EL (cell line): ENCODE measurements around the gene DNAH14.
"Not testable (repeated sequence)": the region's sequence is repeated elsewhere in the genome, so short reads cannot be mapped to it uniquely, and the experiment has no call there.

Experiments used
- DNase-seq: peaks from one replicate; pipeline ENCODE4 v3.0.0-alpha.2; 2016

The DNAH14 gene

DNA sequence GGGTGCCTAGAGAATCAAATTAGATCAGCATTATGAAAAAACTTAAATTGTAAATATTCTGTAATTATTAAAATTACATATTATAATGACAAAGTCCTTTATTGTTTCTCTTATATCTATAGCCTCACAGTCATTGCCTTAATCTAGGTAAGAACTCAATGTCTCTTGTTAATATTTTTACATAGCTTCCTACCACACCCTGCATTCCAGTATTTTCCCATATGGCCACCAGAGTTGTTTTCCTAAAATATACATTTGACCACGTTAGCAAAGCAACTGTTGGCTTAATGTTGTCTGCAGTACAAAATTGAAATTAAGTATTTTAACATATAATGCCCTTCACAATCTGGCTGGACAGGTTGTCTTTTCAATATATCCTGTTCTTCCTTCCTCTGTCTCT lies 230.3 kb downstream of the DNAH14 start:
- DNase-seq = no peak

DNA sequence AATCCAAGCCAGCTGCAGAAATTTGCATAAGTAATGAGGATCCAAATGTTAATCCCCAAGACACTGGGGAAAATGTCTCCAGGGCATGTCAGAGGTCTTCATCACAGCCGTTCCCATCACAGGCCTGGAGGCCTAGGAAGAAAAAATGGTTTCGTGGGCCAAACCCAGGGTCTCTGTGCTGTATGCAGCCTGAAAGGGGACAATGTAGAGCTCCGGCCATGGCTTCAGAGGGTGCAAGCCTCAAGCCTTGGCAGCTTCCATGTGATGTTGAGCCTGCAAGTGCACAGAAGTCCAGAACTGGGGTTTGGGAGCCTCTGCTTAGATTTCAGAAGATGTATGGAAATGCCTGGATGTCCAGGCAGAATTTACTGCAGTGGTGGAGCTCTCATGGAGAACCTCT lies 247.9 kb downstream of the DNAH14 start:
- DNase-seq = not testable (repeated sequence)

DNA sequence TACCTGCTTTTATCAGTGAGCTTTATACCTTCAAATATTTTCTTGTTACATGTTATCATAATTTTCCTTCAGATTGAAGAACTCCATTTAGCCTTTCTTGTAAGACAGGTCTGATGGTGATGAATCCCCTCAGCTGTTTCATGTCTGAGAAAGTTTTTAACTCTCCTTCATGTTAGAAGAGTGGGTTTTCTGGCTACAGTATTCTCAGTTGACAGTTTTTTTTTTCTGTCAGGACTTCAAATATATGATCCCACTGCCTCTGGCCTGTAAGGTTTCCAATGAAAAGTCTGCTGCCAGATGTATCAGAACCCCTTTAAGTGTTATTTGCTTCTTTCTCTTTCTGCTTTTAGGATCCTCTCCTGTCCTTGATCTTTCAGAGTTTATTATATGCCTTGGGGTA lies 250.2 kb downstream of the DNAH14 start:
- DNase-seq = no peak

DNA sequence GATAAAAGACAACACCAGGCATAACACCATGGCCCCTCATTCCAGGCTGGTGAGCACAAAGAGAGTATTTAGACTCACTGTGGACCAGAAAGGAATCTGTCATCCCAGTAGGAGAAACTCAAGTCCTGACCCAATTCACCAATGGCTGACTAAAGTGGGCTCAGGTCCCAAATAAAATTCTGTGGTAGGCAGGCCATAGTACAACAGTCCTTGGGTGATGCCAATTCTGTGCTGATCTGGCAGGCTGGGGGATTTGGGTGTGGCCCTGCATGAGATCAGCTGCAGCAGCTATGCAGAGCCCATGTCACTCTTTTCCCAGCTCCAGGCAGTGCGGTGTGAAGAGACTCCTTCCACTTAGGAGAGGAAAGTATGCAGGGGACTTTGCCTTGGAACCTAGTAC lies 253.2 kb downstream of the DNAH14 start:
- no peak for DNase-seq

DNA sequence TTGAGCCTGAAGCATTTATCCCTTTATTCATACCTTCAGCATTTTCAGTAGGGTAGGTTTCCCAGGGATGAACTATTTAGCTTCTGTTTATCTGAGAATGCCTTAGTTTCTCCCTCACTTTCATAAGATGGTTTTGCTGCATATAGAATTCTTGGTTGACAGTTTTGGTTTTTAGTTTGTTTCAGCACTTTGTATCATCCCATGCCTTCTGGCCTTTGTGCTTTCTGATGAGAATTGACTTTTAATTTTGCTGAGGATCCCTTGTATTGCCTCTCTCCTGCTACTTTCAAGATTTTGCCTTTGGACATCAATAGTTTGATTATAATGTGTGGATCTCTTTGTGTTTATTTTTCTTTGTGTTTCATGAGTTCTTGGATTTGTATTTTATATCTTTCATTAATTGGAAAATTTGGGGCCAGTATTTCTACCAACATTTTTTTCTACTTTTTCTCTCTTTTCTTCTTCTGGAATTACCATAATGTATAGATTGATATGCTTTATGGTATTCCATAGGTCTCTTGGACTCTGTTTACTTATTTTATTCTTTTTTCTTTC lies 261.8 kb downstream of the DNAH14 start:
- DNase-seq = no peak

DNA sequence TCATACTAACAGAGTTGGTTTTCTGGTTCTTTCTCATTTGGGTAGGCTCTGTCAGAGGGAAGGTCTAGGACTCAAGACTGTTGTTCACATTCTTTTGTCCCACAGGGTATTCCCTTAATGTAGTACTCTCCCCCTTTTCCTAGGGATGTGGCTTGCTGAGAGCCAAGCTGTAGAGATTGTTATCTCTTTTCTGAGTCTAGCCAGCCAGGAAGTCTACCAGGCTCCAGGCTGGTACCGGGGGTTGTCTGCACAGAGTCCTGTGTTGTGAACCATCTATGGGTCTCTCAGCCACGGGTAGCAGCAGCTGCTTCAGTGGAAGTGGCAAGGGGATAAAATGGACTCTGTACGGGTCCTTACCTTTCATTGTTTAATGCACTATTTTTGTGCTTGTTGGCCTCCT lies 272.0 kb downstream of the DNAH14 start:
- peak; percentile 2 for DNase-seq

DNA sequence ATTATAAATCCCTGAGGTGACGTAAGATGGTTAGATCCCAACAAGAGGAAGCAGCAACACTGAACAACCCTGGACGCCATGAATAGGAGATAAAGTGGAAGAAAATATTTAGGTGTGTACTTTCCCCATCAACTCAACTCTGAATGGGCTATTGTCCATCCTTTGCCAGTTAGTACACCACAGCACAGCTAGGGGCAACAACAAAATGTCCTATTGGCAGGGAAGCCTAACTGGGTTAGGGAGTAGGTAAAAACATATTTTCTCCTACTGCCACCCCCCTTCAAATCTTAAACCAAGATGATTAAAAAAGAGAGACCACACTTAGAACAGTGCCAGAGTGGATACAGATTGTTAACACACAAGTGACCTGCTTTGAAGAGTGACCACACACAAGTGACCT lies 278.3 kb downstream of the DNAH14 start:
- DNase-seq = no peak

DNA sequence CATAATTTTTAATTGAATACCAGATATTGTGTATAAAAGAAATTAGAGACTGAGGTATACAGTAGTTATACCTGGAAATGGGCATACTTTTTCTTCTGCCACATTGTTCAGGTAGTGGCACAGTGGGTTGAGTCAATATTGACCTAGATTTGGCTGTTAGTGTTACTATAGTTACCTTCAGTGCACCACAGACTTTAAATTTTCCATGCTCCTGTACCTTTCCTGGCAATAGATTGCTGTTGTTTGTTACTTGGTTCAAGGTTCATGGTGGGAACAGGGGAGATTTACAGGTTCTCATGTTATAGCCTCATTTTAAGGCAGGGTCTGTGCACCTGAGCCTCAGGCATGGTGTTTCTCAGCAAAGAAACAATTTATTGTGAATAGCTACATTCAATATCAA lies 279.7 kb downstream of the DNAH14 start:
- DNase-seq = no peak

DNA sequence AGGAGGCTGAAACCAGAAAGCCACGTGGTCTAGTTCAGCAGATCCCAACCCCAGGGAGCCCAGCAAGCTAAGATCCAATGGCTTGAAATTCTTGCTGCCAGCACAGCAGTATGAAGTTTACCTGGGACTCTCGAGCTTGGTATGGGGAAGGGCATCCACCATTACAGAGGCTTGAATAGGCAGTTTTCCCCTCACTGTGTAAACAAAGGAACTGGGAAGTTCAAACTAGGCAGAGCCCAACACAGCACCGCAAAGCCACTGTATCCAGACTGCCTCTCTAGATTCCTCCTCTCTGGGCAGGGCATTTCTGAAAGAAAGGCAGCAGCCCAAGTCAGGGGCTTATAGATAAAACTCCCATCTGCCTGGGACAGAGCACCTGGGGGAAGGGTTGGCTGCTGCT lies 280.7 kb downstream of the DNAH14 start:
- DNase-seq = not testable (repeated sequence)

DNA sequence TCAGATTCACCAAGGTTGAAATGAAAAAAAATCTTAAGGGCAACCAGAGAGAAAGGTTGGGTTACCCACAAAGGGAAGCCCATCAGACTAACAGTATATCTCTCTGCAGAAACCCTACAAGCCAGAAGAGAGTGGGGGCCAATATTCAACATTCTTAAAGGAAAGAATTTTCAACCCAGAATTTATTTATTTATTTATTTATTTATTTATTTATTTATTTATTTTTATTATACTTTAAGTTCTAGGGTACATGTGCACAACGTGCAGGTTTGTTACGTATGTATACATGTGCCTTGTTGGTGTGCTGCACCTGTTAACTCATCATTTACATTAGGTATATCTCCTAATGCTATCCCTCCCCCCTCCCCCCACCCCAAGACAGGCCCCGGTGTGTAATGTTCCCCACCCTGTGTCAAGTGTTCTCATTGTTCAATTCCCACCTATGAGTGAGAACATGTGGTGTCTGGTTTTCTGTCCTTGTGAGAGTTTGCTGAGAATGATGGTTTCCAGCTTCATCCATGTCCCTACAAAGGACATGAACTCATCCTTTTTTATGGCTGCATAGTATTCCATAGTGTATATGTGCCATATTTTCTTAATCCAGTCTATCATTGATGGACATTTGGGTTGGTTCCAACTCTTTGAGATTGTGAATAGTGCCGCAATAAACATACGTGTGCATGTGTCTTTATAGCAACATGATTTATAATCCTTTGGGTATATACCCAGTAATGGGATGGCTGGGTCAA lies 282.4 kb downstream of the DNAH14 start:
- not testable (repeated sequence) for DNase-seq

DNA sequence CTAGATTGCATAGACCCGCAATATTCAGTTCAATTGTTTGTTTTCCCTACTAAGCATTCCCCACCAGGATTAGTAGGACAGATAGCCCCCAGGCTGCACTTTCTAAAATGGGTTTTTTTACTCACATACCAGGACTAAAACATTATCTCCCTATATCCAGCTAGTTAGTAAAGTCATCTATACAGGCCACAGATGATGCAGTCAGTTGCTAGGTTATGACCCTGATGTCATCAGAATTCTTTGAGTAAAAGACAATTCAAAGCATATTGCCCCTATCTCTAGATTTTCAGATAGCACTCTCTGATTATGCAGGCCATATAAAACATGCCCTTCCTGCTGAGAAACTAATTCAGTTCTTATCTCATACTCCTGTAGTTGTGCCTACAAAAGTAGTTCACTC lies 294.8 kb downstream of the DNAH14 start:
- DNase-seq = no peak

DNA sequence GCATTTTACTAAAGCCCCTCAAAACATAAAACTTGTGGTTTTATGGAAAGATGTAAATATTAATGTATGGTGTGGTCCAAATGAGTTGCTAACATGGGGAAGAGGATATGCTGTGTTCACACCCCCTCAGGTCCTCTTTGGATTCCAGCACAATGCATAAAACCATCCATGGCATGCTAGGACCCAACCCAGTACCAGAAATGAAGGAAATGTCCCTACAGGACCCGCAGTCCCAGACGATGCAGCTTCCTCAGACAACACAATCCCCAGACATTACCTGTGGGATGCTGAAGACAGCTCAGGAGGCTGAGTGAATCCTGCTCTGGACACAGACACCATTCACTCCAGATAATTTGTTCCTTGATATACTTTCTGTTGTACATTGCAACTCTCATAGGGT lies 296.2 kb downstream of the DNAH14 start:
- no peak for DNase-seq

DNA sequence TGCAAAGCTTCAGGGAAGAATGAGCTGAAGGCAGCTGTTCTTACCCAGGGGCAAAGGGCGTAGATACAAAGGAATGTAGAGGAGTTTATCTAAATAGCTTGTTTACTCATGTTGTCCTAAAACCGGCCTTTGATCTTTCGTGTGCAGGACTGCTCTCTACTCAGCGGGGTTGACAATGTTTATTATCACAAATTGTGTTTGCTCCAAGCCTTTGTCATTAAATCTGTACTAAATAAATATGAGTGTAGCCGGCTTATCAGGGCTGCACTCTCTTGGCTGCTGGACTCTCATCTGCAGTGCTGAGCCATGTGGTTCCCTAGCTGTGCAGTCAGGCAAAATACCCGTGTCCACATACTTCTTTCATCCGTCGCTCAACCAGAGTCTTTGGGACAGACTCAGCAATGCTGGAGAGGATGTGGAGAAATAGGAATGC lies 299.4 kb downstream of the DNAH14 start:
- no peak for DNase-seq

DNA sequence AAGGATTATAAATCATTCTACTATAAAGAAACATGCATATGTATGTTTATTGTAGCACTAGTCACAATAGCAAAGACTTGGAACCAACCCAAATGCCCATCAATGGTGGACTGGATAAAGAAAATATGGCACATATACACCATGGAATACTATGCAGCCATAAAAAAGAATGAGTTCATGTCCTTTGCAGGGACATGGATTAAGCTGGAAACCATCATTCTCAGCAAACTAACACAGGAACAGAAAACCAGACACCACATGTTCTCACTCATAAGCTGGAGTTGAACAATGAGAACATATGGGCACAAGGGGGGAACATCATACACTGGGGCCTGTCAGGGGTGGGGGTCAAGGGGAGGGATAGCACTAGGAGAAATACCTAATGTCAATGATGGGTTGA lies 300.0 kb downstream of the DNAH14 start:
- DNase-seq = not testable (repeated sequence)

DNA sequence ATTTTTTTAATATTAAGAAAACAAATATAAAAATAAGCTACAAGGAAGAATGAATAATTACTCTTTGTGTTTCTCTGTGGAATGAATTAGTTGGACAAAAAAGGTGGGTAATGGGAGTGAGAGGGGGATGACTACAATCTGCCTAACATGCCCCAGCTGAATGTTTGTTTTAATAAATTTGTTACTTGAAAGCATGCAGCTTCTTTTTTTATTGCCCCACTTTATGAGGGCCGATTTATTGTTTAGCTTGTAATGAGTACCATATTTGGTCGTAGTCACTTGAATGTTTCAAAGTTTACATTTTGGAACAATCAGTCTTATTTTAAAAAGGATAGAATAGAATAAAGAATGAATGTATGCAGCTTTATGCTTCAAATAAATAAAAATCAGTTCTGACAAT lies 301.0 kb downstream of the DNAH14 start:
- DNase-seq = no peak

DNA sequence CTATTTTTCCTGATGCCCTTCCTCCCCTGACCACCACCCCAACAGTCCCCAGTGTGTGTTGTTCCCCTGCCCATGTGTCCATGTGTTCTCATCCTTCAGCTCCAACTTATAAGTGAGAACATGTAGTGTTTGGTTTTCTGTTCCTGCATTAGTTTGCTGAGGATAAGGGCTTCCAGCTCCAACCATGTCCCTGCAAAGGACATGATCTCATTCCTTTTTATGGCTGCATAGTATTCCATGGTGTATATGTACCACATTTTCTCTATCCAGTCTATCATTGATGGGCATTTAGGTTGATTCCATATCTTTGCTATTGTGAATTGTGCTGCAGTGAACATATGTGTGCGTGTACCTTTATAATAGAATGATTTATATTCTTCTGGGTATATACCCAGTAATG lies 303.5 kb downstream of the DNAH14 start:
- DNase-seq = not testable (repeated sequence)

DNA sequence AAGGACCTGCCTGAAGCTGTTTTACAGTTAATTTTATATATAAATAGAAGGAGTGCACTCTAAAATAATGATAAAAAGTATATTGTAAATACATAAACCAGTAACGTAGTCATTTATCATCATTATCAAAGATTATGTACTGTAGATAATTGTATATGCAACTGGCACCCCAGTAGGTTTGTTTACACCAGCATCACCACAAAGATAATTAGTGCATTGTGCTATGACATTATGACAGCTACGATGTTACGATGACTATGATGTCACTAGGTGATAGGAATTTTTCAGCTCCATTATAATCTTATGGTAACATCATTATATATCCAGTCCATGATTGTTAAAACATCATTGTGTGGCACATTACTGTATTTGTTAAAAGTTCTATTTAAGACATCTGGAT lies 313.1 kb downstream of the DNAH14 start:
- DNase-seq = no peak

DNA sequence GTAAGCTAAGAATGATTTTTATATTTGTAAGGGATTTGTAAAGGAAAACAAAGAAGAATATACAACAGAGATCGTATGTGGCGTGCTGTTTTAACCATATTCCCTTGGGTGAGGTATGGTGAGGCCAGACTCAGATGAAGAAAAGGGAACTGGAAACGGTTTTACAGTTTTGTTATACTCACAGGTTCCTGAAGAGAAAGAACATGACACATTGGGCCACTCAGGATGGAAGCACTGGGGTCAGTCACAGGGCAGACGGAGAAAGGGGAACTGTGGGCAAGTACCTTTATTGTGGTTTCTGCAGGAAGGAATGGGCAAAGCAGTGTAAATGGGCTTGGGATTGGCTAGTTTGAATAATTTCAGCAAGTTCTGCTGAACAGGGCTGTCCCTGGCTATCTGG lies 321.0 kb downstream of the DNAH14 start:
- DNase-seq = no peak

DNA sequence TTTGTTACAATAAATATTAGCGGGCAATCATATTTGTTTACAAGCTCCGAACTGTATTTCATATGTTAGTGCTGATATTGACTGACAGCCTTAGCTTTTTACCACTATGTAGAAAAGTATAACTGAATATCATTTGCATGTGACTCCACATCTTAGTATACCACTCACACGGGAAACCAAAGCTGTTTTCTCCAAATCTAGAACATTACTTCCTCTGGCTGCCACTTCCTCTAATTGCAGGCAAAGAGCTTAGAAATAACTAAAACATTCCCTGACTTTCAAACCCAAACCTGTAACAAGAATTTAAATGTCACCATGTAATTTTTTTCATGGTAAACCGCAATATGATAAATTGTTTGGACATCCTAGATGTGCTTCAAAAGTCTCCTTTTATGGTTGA lies 323.7 kb downstream of the DNAH14 start:
- DNase-seq = no peak

DNA sequence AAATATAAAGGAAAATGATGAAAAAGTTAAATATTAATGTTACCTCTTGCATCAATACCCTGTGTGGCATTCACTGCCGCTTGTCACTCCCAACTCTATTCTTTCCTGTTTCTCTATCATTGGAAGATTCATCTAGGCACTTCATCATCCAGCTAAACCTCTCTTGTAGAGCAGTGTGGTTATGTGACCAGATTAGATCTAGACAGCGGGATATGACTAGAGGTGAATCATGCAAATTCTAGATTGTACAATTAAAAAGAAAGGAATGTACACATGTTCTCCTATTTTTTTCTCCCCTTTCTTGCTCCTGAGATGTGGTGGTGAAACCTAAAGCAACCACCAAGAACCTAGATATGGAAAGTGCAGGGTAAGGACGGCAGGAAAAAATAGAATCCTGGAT lies 324.3 kb downstream of the DNAH14 start:
- DNase-seq = peak; percentile 70

DNA sequence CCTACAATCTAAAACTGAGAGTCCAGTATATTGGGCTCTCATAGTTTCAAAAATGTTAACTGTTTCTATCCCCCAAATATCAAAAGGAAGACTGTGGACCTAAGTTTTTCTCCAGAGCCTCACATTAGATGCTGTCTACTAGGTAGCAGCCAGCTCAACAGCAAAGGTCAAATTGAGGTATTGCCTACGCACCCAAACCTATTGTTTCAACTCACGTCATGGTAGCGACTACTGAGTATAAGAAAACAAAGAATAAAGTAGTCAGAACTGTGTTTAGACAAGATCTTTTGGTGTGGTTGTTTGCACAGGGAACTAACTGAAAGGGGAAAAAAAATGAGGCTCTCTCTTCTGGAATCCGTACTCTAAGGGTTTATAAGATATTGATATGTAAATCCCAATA lies 325.2 kb downstream of the DNAH14 start:
- no peak for DNase-seq

DNA sequence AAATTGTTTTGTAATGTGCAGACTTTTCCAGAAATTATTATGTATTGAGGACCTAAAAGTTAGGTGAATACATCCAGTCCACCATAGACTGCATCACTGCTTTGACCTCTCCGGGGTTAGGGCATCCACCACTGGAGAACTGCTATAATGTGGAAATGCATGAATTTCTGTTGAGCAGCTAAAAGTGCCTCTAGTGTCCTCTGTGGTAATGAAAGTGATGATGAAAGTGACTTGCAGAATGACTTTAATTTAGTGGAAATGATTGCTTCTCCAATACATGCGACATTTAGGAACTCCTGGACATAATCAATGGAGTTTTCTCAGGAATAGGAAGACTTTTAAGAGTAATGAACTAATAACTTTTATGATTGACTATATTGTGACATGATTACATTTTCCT lies 327.6 kb downstream of the DNAH14 start:
- DNase-seq = no peak

DNA sequence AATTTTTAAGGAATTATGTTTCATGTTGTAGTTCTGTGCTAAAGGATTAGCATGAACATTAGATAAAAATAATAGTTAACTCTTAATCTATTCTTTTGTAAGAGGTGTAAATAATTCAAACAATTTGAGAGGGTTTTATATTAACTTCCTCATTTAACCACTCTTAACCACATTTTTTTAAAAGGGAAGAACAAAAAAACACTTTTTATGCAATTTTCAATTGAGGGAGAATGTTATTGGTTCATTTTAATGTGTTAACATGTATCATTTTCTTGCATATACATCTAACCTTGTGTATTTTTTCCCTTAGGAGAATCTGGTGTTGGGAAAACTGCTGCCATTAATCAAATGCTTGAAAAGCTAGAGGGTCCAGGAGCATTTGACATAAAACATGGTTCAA lies 329.3 kb downstream of the DNAH14 start:
- no peak for DNase-seq

DNA sequence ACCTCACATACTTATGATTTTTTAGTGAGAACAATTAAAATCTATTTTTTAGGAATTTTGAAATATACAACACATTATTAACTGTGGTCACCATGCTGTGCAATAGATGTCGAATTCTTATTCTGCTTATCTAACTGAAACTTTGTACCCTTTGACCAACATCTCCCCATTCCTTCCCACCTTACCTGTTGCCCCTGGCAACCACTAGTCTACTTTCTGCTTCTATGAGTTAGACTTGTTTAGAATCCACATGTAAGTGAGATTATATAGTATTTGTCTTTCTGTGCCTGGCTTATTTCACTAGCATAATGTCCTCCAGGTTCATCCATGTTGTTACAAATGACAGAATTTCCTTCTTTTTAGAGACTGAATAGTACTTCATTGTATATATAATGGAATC lies 330.1 kb downstream of the DNAH14 start:
- no peak for DNase-seq

DNA sequence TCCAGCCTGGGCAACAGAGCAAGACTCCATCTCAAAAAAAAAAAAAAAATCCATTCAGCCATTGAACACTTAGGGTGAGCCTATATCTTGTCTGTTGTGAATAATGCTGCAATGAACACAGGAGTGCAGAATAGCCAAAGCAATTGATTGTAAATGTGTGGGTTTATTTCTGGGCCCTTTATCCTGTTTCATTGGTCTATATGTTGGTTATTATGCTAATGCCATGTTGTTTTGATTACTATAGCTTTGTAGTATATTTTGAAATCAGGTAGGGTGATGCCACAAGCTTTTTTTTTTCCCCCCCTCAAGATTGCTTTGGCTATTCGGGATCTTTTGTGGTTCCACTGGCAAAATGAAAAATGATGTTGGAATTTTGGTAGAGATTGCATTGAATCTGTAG lies 330.8 kb downstream of the DNAH14 start:
- no peak for DNase-seq
